Choroid plexus epithelial cell (primary cell): ENCODE measurements around the gene MEP1A.

Experiments used
- DNase-seq: peaks from one replicate; pipeline ENCODE4 v3.0.0-alpha.2; 2010; ENCODE audit warnings: low read depth
- H3K4me3 ChIP-seq: 2 replicates; pipeline ENCODE4 v1.5.1; 2011; ENCODE audit warnings: low read depth, mild to moderate bottlenecking, control low read depth, low read length, moderate library complexity
- TF ChIP-seq, protein P1 (sequence below): conservative IDR thresholded peaks from 2 replicates; pipeline ENCODE4 v1.5.1; 2011; ENCODE audit warnings: low read depth, mild to moderate bottlenecking, control low read depth, inconsistent platforms, low read length, moderate library complexity

Gene MEP1A

DNA sequence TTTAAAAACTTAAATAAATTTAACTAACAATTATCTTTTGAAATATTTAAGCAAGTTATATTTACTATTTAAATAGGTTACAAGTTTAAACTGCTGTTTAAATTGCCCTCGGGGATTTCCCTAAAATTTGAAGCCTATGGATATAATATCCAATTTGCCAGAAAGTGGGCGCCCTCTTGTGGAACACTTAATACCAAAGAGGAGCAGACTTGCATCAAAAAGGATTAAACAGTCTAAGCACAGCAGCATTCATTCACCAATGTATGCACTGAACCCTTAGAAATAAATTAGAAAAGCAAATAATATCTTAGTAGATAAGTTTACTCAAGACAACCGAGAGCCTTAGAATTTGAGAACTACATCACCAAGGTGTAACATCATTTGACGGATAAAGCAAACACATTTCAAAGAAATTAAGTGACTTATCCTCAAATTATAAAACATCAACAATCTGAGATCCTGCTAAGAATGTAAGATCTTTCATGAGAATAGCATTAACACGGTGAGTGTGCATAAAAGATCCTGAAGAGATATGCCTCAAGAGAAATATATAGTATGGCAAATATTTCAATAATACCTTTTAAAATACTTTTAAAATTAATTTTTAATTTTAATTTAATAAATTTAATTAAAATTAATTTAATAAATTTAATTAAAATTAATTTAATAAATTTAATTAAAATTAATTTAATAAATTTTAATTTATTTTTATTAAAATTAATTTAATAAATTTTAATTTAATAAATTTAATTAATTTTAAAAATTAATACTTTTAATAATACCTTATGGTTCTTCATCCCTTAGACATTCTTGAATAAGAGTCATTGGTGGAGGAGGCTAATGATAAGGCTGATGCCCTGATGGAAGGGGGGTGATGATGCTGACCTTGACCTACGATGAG is 11.5 kb upstream of the MEP1A start:
- no peak overlapping the region for H3K4me3 ChIP-seq
- TF ChIP-seq, protein P1, sequence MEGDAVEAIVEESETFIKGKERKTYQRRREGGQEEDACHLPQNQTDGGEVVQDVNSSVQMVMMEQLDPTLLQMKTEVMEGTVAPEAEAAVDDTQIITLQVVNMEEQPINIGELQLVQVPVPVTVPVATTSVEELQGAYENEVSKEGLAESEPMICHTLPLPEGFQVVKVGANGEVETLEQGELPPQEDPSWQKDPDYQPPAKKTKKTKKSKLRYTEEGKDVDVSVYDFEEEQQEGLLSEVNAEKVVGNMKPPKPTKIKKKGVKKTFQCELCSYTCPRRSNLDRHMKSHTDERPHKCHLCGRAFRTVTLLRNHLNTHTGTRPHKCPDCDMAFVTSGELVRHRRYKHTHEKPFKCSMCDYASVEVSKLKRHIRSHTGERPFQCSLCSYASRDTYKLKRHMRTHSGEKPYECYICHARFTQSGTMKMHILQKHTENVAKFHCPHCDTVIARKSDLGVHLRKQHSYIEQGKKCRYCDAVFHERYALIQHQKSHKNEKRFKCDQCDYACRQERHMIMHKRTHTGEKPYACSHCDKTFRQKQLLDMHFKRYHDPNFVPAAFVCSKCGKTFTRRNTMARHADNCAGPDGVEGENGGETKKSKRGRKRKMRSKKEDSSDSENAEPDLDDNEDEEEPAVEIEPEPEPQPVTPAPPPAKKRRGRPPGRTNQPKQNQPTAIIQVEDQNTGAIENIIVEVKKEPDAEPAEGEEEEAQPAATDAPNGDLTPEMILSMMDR = peak; percentile 79
- DNase-seq = peak; percentile 81

DNA sequence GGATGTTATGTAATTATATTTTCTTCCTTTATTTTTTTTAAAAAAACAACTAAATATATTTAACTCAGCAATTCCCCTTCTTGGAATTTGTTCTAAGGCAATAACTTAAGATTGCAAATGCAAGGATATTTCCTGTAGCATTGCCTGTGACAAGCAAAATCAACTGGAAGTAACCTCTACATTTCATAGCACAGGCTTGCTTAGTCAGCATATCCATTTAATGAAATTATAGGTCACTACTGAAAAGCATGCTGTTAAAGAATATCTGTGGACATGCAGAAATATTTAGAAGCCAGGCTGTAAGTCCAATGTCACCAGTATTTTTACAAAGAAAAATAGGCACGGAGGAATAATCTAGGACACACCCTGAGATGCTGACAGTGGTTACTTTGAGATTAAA is 8.7 kb upstream of the MEP1A start:
- DNase-seq = no peak
- TF ChIP-seq, protein P1 = no peak
- no peak overlapping the region for H3K4me3 ChIP-seq

DNA sequence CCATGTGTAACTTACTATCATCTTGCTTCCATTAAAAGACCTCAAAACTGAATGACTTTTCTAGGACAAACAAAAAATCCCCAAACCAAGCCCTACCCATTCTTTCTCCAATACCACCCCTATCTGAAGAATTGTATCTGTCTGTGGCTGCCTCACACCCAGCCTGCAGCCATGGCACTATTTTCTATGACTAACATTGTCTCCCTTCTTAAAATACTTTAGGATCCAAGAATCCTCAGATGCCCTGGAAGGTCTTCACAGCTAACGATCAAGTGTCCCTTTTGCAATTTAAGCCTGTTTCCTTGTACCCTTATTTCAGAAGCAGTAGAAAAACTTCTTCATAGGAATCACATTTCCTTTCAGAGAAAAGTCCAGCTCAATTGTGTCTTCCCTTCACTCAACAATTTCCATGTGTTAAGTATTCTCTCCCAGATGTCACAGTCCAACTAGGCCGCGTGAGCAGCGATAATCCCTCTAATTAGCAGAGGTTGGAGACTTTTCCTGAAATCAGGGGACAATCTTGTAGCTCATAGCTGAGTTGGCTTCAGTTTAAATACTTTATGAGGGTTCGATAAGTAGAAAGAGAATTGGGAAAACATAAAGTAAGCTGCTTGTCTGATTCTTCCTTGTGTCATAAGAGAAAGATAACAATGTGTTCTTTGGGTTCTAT is 5.2 kb upstream of the MEP1A start:
- DNase-seq = no peak
- TF ChIP-seq, protein P1 = no peak
- H3K4me3 ChIP-seq = no peak overlapping the region

DNA sequence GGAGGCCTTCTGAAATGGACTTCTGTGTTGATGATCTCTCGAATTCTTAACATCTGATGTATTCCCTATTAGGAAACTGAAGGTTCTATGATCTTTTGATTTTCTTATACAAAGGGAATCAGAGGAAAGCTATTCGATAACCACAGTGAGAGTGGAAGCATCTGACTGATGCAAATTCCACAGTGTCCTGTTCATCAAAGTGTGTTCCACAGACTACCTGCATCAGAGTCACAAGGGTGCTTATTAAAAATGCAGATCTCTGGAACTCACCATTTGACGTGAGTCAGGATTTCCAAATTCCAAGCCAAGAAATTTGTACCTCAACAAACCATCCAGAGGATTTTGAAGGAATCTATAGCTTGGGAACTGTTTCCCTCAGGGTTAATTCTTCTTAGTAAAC is 4.4 kb upstream of the MEP1A start:
- H3K4me3 ChIP-seq = no peak overlapping the region
- DNase-seq = no peak
- TF ChIP-seq, protein P1 = no peak

DNA sequence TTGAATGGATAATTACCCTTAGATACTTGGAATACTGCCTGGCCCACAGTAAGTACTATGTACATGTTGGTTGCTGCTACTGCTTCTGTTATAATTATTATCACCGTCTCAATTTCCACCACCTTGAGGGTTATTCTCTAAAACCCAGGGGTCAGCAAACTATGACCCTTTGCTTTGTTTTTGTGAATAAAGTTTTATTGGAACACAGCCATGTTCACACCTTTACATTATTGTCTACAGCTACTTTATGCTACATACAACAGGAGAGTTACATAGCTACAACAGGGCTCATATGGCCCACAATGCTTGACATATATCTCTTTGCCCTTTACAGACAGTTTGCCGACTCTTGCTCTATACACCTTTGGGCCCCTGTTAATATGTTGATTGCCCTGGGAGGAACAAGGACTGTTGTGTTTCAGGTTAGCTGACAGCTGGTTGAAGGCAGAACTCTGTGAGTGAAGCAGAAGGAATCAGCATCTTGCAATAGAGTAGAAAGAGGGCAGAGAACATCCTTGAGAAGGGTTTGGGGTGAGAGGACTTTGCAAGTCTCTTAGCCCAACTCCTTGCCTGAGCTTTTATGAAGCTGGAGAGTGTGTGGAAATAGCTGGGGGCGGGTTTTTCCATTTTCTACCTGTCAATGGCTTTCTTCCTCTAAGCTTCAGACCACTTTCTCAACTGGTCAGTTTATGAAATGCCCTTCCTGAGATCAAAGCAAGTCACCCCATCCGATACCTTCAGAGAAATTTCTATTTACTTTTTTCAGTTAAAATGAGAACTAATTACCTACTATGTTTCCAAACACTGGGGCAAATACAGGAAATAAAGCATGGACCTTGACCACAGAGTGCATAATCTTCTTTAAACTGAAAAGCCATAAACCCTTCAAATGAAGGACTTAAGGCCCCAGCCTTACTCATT is 3.5 kb upstream of the MEP1A start:
- TF ChIP-seq, protein P1 = no peak
- DNase-seq = no peak
- no peak overlapping the region for H3K4me3 ChIP-seq

DNA sequence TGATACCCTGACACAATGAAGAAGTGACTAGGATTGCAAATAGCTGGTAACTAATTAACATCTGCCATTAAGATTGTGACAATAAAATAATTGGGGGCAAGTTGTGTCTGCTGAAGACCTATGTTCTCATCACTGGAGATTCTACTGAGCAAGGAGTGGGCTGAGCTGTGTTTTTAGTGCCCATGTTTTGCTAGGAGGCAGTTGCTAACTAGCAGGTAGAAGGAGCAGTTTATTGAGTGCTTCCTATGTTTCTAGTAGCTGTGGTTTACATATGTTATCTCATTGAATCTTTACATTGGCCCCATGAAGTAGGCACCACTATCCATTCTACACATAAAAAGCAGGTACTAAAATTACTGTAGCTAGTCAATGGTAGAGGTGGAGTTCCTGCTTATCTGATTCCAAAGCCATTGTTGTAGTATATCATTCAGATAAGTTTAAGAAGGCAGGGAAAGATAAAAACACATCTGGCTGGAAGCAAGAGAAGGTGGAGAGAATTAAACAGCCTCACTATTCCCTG is 2.8 kb upstream of the MEP1A start:
- no peak for DNase-seq
- no peak overlapping the region for H3K4me3 ChIP-seq
- TF ChIP-seq, protein P1 = no peak
